Smooth muscle cell (in vitro differentiated cells): ENCODE results near the gene DNTT. TPM values are rescaled to one million over a fixed set of nuclear protein-coding genes. Genes with fewer than 3 reads are reported as not detected.

Source experiments
- DNase-seq: peaks from one replicate; lab custom pipeline; 2025; ENCODE audit not compliant: unreplicated experiment; lab: John Stamatoyannopoulos, UW
- H2AFZ ChIP-seq: fragments of 200-600 bp; sonication (generic); 2 replicates; pipeline ENCODE4 v1.6.0; 2016; ENCODE audit warnings: antibody characterized with exemption, low read depth, mild to moderate bottlenecking
- H3F3A ChIP-seq: fragments of 200-600 bp; sonication (generic); 2 replicates; pipeline ENCODE4 v1.6.0; 2017; ENCODE audit warnings: antibody characterized with exemption, low read depth
- H3K27ac ChIP-seq: fragments of 200-600 bp; sonication (generic); 2 replicates; pipeline ENCODE4 v1.5.1; 2016; ENCODE audit warnings: low read depth, mild to moderate bottlenecking
- H3K27me3 ChIP-seq: fragments of 200-600 bp; sonication (generic); 2 replicates; pipeline ENCODE4 v1.6.1; 2016; ENCODE audit warnings: low read depth, mild to moderate bottlenecking
- H3K36me3 ChIP-seq: fragments of 200-600 bp; sonication (generic); 2 replicates; pipeline ENCODE4 v1.5.1; 2016; ENCODE audit warnings: low read depth
- H3K4me1 ChIP-seq: fragments of 200-600 bp; sonication (generic); 2 replicates; pipeline ENCODE4 v1.5.1; 2016; ENCODE audit warnings: low read depth
- H3K4me2 ChIP-seq: fragments of 200-600 bp; sonication (generic); 2 replicates; pipeline ENCODE4 v1.6.0; 2016; ENCODE audit warnings: mild to moderate bottlenecking
- H3K4me3 ChIP-seq: fragments of 200-600 bp; sonication (generic); 2 replicates; pipeline ENCODE4 v1.5.1; 2016; ENCODE audit warnings: mild to moderate bottlenecking
- H3K79me2 ChIP-seq: fragments of 200-600 bp; sonication (generic); 2 replicates; pipeline ENCODE4 v1.6.0; 2016; ENCODE audit warnings: low read depth, mild to moderate bottlenecking
- H3K9ac ChIP-seq: fragments of 200-600 bp; sonication (generic); 2 replicates; pipeline ENCODE4 v1.6.0; 2016; ENCODE audit warnings: low read depth
- H3K9me3 ChIP-seq: fragments of 200-600 bp; sonication (generic); replicated peaks from 2 replicates; pipeline ENCODE4 v1.5.1; 2016; ENCODE audit warnings: low read depth
- H4K20me1 ChIP-seq: fragments of 200-600 bp; sonication (generic); 2 replicates; pipeline ENCODE4 v1.6.0; 2016; ENCODE audit warnings: low read depth
- WGBS: methylation state at CpG from one replicate; pipeline ENCODE4 v1.1.7; 2016; ENCODE audit warnings: low lambda C conversion rate; 5-methylcytosine and 5-hydroxymethylcytosine counted together
- polyA plus RNA-seq: library from polyadenylated mRNA; unstranded; fragments of >200 nt; fragmentation: Nextera tagmentation; extraction: Ambion mirVana; gene quantifications from 2 replicates; pipeline ENCODE4 v1.2.1, GENCODE V29; 2016
- total RNA-seq: library from RNA; depleted of rRNA; stranded (reverse); fragments of >200 nt; gene quantifications from 2 replicates; pipeline ENCODE4 v1.2.3, GENCODE V29; 2014
- TF ChIP-seq, protein P1 (sequence below): fragments of 200-600 bp; sonication (generic); IDR thresholded peaks from 2 replicates; pipeline ENCODE4 v1.5.1; 2017; ENCODE audit warnings: borderline replicate concordance, mild to moderate bottlenecking, antibody characterized with exemption; ENCODE audit not compliant: insufficient read depth, poor library complexity, severe bottlenecking

DNTT gene
- total and polyA plus RNA-seq, 2 experiments from 2014 or later, result not detected

- Histone ChIP-seq H3K36me3 (no peaks in the 10 kb centered on the region), H3K4me2 (no peak within 1 kb of the TSS), H3K4me1 (no peaks in the 10 kb centered on the region), H3K27ac (peak within 1 kb of the TSS; percentile 52), H3K79me2 (no peaks in the 10 kb centered on the region), H4K20me1 (no peaks in the 10 kb centered on the region), H3F3A (no peaks in the 10 kb centered on the region), H3K9me3 (no peaks in the 10 kb centered on the region), H2AFZ (no peak within 1 kb of the TSS), H3K27me3 (no peaks in the 10 kb centered on the region), H3K4me3 (peak within 1 kb of the TSS; percentile 28), H3K9ac (no peak within 1 kb of the TSS)
- 77% methylated on average over 6 of the region's 6 CpGs for WGBS
- TF ChIP-seq, protein P1, sequence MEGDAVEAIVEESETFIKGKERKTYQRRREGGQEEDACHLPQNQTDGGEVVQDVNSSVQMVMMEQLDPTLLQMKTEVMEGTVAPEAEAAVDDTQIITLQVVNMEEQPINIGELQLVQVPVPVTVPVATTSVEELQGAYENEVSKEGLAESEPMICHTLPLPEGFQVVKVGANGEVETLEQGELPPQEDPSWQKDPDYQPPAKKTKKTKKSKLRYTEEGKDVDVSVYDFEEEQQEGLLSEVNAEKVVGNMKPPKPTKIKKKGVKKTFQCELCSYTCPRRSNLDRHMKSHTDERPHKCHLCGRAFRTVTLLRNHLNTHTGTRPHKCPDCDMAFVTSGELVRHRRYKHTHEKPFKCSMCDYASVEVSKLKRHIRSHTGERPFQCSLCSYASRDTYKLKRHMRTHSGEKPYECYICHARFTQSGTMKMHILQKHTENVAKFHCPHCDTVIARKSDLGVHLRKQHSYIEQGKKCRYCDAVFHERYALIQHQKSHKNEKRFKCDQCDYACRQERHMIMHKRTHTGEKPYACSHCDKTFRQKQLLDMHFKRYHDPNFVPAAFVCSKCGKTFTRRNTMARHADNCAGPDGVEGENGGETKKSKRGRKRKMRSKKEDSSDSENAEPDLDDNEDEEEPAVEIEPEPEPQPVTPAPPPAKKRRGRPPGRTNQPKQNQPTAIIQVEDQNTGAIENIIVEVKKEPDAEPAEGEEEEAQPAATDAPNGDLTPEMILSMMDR, result no peak
- DNase-seq, result no peak
These were observed 33.0 kb upstream of the DNTT start, which contains the start of gene BLNK for GRCh38 chr10:96271016-96271815. TSS of gene BLNK (minus strand) at chr10:96271569. CDS start at chr10:96271398, 171 bp downstream.

- WGBS, result 79% methylated on average over 8 of the region's 8 CpGs
- no peak overlapping the region for H3K4me2 ChIP-seq
- no peaks in the 10 kb centered on the region for H4K20me1 ChIP-seq
- H3F3A ChIP-seq, result no peaks in the 10 kb centered on the region
- no peaks in the 10 kb centered on the region for H3K79me2 ChIP-seq
- no peak overlapping the region for H3K9ac ChIP-seq
- H3K4me1 ChIP-seq, result no peaks in the 10 kb centered on the region
- no peak overlapping the region for H2AFZ ChIP-seq
- H3K27ac ChIP-seq, result peak overlapping the region; percentile 55
- no peaks in the 10 kb centered on the region for H3K9me3 ChIP-seq
- H3K27me3 ChIP-seq, result no peaks in the 10 kb centered on the region
- TF ChIP-seq, protein P1, result no peak
- no peak overlapping the region for H3K4me3 ChIP-seq
- DNase-seq, result no peak
- H3K36me3 ChIP-seq, result no peaks in the 10 kb centered on the region
These were observed 31.6 kb upstream of the DNTT start for GRCh38 chr10:96272316-96273280.

GRCh38 chr10:96275685-96276418, 28.4 kb upstream of the DNTT start:
- WGBS, result 90% methylated on average over 2 of the region's 2 CpGs
- Histone ChIP-seq H3K27ac (no peak overlapping the region), H3K27me3 (no peaks in the 10 kb centered on the region), H4K20me1 (no peaks in the 10 kb centered on the region), H3K4me3 (no peak overlapping the region), H2AFZ (no peak overlapping the region), H3F3A (no peaks in the 10 kb centered on the region), H3K79me2 (no peaks in the 10 kb centered on the region), H3K4me2 (no peak overlapping the region), H3K4me1 (no peaks in the 10 kb centered on the region), H3K9ac (no peak overlapping the region), H3K36me3 (no peaks in the 10 kb centered on the region), H3K9me3 (no peaks in the 10 kb centered on the region)
- TF ChIP-seq, protein P1, result no peak
- DNase-seq, result no peak
